ENCODE data around the gene CELF2. TPM values are rescaled to one million over a fixed set of nuclear protein-coding genes. Genes with fewer than 3 reads are reported as not detected.

CELF2 gene
- total RNA-seq, 1 donor from 2014 or later = 14.4 TPM

GRCh38 chr10:11332846-11333245 is 315.2 kb downstream of the CELF2 start:
- Mint-ChIP-seq H3K36me3 (no peaks in the 10 kb centered on the region), H3K27ac (no peak overlapping the region), H3K4me1 (ENCODE audit: unreplicated experiment) (peaks cover 25% of the 10 kb centered on the region), H3K27me3 (peaks cover 3% of the 10 kb centered on the region), H3K9me3 (no peaks in the 10 kb centered on the region), H3K4me3 (no peak overlapping the region)
- no peak for DNase-seq (ENCODE audit: extremely low spot score, unreplicated experiment)
- no peak for TF ChIP-seq CTCF (conservative IDR thresholded peaks at IDR 0.05)

GRCh38 chr10:11334436-11334835 is 316.8 kb downstream of the CELF2 start:
- Mint-ChIP-seq H3K27ac (no peak overlapping the region), H3K4me3 (no peak overlapping the region), H3K9me3 (no peaks in the 10 kb centered on the region), H3K4me1 (ENCODE audit: unreplicated experiment) (peaks cover 22% of the 10 kb centered on the region), H3K27me3 (peaks cover 3% of the 10 kb centered on the region), H3K36me3 (no peaks in the 10 kb centered on the region)
- DNase-seq (ENCODE audit: extremely low spot score, unreplicated experiment) = no peak
- TF ChIP-seq CTCF (conservative IDR thresholded peaks at IDR 0.05) = no peak

- peak overlapping the region; percentile 25 for H3K27ac Mint-ChIP-seq
- H3K27me3 Mint-ChIP-seq = peaks cover 3% of the 10 kb centered on the region
- DNase-seq (ENCODE audit: extremely low spot score, unreplicated experiment) = no peak
- H3K4me1 Mint-ChIP-seq (ENCODE audit: unreplicated experiment) = peaks cover 22% of the 10 kb centered on the region
- no peak for TF ChIP-seq CTCF (conservative IDR thresholded peaks at IDR 0.05)
- no peak overlapping the region for H3K4me3 Mint-ChIP-seq
- H3K9me3 Mint-ChIP-seq = no peaks in the 10 kb centered on the region
- no peaks in the 10 kb centered on the region for H3K36me3 Mint-ChIP-seq
Measured at GRCh38 chr10:11335167-11335652, 317.5 kb downstream of the CELF2 start.

- peaks cover 22% of the 10 kb centered on the region for H3K4me1 Mint-ChIP-seq (ENCODE audit: unreplicated experiment)
- TF ChIP-seq CTCF (conservative IDR thresholded peaks at IDR 0.05) = no peak
- no peak overlapping the region for H3K4me3 Mint-ChIP-seq
- no peak for DNase-seq (ENCODE audit: extremely low spot score, unreplicated experiment)
- H3K36me3 Mint-ChIP-seq = no peaks in the 10 kb centered on the region
- peaks cover 3% of the 10 kb centered on the region for H3K27me3 Mint-ChIP-seq
- H3K27ac Mint-ChIP-seq = no peak overlapping the region
- no peaks in the 10 kb centered on the region for H3K9me3 Mint-ChIP-seq
Measured at GRCh38 chr10:11335881-11336430, 318.3 kb downstream of the CELF2 start.

- Mint-ChIP-seq H3K4me1 (ENCODE audit: unreplicated experiment) (peaks cover 22% of the 10 kb centered on the region), H3K27me3 (peaks cover 3% of the 10 kb centered on the region), H3K27ac (peak overlapping the region; percentile 29), H3K36me3 (no peaks in the 10 kb centered on the region), H3K4me3 (no peak overlapping the region), H3K9me3 (no peaks in the 10 kb centered on the region)
- no peak for DNase-seq (ENCODE audit: extremely low spot score, unreplicated experiment)
- TF ChIP-seq CTCF (conservative IDR thresholded peaks at IDR 0.05) = no peak
Measured at GRCh38 chr10:11336722-11337162, 319.1 kb downstream of the CELF2 start.

All from type B pancreatic cell (in vitro differentiated cells).